Cortex of kidney (tissue), 1 donor: ENCODE measurements around the gene ZBTB48.
"Not testable (repeated sequence)": the region's sequence is repeated elsewhere in the genome, so short reads cannot be mapped to it uniquely, and the experiment has no call there.

Experiments used
- DNase-seq: peaks from one replicate; lab custom pipeline; 2025; lab: John Stamatoyannopoulos, UW

ZBTB48 gene

GRCh38 chr1:6579374-6580118 is at the start of gene ZBTB48:
Gene ZBTB48, plus strand, starts transcription at chr1:6579994. Its CDS starts 616 bp downstream, at chr1:6580610.
- DNase-seq: peak; percentile 69

- no peak for DNase-seq
Measured at GRCh38 chr1:6530504-6531160, 49.2 kb upstream of the ZBTB48 start.

- DNase-seq: no peak
Measured at GRCh38 chr1:6531996-6532395, 47.8 kb upstream of the ZBTB48 start.

GRCh38 chr1:6534248-6534822 is 45.5 kb upstream of the ZBTB48 start:
- no peak for DNase-seq

GRCh38 chr1:6535214-6535613 is 44.6 kb upstream of the ZBTB48 start:
- no peak for DNase-seq

GRCh38 chr1:6536291-6536690 is 43.5 kb upstream of the ZBTB48 start:
- no peak for DNase-seq

- DNase-seq: no peak
Measured at GRCh38 chr1:6538956-6539355, 40.8 kb upstream of the ZBTB48 start.

GRCh38 chr1:6544831-6545230 is 35.0 kb upstream of the ZBTB48 start:
- no peak for DNase-seq

- no peak for DNase-seq
Measured at GRCh38 chr1:6545276-6546112, 34.3 kb upstream of the ZBTB48 start.

GRCh38 chr1:6546326-6546725 is 33.5 kb upstream of the ZBTB48 start:
- no peak for DNase-seq

- no peak for DNase-seq
Measured at GRCh38 chr1:6547301-6547700, 32.5 kb upstream of the ZBTB48 start.

- DNase-seq: peak; percentile 86
Measured at GRCh38 chr1:6554031-6554906, 25.5 kb upstream of the ZBTB48 start, which contains the start of gene NOL9. Gene NOL9, minus strand, starts transcription at chr1:6554513. Its CDS starts 11 bp downstream, at chr1:6554502.

- no peak for DNase-seq
Measured at GRCh38 chr1:6554907-6555778, 24.7 kb upstream of the ZBTB48 start, which contains the start of gene TAS1R1. Gene TAS1R1, plus strand, starts transcription at chr1:6555307. Its CDS starts 67 bp downstream, at chr1:6555374.

- no peak for DNase-seq
Measured at GRCh38 chr1:6557597-6557996, 22.2 kb upstream of the ZBTB48 start.

GRCh38 chr1:6559161-6559560 is 20.6 kb upstream of the ZBTB48 start:
- not testable (repeated sequence) for DNase-seq

GRCh38 chr1:6560267-6560666 is 19.5 kb upstream of the ZBTB48 start:
- DNase-seq: no peak

- DNase-seq: no peak
Measured at GRCh38 chr1:6569033-6569432, 10.8 kb upstream of the ZBTB48 start.

GRCh38 chr1:6570100-6570499 is 9.7 kb upstream of the ZBTB48 start:
- no peak for DNase-seq

- DNase-seq: no peak
Measured at GRCh38 chr1:6570987-6571386, 8.8 kb upstream of the ZBTB48 start.
